Retina (tissue), 1 donor: ENCODE results near the gene SCUBE1.
A peak's percentile ranks its signal among the peaks of the same experiment; 100 is the strongest.

Experiments
- DNase-seq: peaks from one replicate; pipeline ENCODE4 v3.0.0-alpha.2; 2016

Gene SCUBE1

DNA sequence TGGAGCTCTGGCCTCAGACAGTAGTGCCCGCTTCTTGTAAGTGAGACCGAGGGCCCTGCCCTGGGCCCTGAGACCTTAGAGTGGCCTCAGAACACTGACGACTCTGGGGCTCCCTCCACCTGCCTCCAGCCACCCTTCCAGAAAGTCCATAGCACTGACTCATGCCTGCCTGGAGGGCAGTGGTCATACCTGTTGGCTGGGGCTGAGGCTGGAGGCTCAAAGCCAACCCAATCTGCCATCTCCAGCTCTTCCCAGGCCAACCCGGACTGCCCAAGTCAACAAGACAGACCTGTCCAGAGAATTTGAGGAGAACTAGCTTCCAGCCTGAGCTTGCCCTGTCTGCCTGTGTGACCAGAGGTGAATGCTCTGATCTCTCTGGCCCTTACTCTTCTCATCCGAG is 89.3 kb downstream of the SCUBE1 start:
- DNase-seq: no peak

DNA sequence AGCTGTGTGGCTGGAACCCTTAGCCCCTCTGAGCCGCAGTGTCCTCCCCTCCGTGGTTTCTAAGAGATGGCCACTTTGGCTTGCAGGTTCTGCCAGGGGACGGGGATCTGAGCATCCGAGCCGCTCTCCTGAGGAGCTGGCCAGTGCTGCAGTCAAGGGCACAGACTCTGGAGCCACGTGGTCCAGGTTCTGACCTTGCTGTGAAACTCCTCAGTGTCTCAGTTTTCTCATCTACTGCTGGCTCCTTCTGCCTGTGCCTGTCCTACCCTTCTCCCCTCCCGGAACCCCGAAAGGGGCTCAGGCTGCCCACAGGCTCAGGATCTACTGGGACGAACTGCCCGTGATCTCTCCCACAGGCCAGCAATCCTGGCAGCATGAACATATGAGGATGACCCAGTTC is 90.9 kb downstream of the SCUBE1 start:
- DNase-seq: no peak

DNA sequence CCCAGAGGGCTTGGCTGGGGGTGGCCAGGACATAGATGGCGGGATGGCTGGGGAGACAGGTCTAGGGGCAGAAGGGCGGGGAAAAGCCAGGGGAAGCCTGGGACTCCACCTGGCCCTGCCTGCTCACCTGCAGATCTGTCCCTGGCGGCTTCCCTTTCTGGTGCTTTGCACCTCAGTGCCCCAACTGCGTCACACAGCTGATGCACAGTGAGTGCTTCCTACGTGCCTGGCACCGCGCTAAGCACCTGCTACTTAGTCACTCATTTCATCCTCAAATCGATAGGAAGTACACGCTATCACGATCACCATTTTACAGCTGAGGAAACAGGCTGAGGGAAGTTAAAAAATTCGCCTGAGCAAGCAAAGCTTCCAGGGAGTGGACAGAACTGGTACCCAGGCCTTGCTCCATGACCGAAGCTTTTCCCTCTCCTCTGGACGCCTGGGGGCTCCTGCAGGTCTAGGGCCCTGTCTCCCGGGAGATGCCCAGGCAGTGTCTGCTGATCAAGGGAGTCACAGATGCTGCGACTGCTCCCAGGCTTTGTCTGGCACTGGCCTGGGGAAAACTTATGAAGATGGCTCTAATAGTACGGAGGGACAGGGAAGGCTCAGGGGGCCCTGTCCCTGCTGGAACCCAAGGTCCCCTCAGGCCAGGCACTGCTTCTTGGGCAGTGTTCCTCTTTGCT is 93.2 kb downstream of the SCUBE1 start:
- DNase-seq: no peak

DNA sequence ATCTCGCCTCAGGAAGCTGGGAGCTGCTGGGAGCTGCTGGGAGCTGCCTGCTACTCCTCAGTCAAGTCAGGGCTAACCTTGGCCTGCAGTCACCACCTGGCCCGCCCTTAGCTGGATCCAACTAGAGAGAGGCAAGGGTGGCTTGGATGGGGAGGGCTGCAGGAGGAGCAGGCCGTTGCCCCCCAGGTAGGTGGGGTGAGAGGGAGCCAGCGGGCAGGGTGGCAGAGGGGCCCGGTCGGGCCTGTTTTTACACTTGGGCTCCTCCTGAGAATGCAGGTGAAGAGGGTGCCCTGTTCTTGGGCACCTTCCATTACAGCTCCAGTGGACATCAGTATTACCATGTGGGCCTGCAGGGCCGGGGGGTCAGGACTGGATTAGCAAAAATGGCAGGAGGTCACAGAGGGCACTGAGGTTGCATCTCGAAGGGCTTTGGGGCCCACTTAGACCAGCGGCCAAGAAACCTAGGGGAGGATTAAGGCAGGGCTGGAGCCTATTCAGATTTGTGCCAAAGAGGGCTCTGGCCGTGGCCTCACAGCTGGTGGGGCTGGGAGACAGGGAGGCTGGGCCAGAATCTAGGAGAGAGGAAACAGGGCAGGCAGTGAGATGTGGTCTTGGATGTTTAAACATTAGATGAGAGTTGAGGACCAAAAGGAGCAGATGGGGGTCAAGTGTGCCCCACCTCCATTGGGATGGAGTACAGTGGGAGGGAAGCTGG is 95.5 kb downstream of the SCUBE1 start:
- no peak for DNase-seq

DNA sequence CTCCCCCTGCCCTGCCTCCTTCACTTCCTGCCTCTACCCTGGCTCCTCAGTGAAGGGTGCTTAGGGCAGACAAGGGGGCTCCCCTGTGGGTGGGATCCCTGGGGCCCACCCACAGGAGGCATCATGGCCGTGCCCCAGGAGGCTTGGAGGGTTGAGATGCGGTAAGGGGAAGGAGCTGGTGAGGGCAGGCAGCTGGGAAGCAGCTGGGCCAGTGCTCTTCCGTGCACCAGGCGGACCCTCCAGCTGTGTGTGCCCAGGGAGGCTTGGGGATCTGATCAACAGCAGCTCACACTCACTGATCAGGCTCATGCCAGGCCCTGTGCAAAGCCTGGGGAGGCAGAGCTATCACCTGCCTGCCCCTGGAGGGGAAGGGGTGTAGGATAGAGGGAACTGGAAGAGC is 97.0 kb downstream of the SCUBE1 start:
- no peak for DNase-seq

DNA sequence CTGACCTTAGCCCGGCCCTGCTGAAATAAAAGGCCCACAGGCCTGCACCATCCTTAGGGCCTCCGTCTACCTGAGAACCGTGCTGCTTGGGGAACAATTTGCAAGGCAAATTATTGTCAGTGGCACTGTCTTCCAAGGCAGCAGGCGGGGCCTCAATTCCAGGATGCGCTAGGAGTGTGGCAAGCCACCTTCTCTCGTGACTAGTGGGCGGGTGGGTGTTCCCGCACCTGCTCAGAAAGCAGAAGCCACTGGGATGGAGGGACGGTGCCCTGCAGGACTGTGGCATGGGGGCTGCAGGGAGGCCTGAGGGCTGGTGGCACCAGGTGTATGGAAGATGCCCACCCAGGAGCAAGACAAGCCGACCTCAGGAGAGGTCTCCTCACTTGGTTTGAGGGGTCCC is 97.5 kb downstream of the SCUBE1 start:
- no peak for DNase-seq

DNA sequence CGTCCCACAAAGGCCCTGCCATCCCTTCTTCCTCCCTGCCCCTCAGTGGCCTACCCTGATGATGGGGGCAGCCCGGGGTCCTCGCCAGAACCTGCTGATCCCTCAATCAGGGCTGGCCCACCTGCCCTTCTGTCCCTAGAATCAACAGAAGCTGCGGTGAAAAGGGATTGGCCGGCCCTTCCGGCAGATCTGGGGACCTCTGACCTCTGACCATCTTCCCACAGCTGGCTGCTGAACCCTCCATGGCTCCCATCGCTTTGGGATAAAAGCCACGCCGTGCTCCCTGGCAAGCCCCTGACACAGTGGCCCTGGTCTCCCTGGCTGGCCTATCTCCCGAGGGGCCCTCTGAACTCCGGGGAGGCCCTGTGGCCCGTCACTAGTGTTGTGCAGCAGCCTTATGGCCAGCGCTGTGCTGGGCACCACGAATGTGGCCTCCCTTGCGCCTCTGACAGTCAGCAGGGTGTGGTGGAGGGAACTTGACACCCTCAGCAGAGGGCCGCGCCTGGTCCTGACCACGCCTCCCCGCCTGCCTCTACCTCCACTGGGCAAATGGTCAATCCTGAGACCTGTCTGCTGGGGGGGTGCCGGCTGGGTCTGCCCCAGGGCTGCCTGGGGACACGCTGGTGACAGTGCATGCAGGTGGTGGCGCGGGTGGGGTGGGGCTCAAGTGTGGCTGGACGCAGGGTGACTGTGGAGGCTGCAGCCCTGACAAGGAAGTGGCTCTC is 98.2 kb downstream of the SCUBE1 start:
- DNase-seq: no peak

DNA sequence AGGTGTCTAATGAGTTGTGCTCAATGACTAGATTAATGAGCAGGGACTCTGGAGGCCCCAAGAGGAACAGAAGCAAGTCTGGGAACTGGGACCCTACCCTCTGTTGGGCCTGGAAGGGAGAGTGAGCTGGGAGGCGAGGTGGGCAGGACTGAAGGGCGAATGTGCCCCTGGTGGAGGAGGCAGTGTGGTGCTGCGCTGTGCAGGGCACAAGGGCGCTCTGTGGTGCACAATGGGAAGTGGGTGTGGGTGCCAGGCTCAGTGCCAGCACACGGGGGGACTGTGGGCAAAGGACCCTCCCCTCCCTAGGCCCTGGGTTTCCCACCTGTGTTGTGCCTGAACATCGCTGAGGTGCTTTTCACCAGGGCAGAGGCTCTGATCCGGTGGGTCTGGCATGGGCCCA is 98.8 kb downstream of the SCUBE1 start:
- no peak for DNase-seq

DNA sequence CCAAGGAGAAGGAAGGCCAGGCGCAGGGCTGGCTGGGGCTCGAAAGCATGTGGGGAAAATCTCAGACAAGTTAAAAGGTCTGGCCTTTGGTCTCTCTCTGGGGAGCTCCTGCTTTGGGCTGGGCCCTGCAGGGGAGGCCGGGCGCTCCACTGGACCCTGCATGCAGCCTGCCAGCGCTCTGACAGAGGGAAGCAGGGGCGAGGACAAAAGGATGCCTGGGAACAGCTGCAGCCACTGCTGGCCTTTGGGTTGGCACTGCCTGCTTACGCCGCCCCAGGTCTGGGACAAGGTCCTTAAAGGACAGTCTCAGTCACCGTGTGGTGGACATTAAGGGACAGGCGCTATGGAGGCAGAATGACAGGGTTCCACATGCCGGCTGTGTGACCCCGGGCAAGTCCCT is 99.8 kb downstream of the SCUBE1 start:
- no peak for DNase-seq

DNA sequence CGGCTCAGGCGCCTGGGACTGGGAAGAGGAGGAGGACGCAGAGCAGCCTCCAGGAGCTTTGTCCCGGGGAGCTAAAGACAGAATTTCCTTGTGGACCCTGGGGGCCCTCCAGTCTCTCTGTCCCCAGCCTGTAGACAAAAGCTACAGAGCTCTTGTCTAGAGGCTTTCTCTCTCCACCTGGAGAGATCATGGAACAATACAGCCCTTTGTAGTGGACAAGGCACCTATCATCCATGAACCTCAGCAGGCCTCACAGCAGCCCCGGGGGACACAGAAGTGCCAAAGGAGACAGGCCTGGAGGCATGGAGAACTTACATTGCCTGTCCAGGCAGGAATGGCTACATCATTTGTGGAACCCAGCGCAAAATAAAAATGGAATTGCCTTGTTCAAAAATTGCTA is 100.5 kb downstream of the SCUBE1 start:
- DNase-seq: no peak

DNA sequence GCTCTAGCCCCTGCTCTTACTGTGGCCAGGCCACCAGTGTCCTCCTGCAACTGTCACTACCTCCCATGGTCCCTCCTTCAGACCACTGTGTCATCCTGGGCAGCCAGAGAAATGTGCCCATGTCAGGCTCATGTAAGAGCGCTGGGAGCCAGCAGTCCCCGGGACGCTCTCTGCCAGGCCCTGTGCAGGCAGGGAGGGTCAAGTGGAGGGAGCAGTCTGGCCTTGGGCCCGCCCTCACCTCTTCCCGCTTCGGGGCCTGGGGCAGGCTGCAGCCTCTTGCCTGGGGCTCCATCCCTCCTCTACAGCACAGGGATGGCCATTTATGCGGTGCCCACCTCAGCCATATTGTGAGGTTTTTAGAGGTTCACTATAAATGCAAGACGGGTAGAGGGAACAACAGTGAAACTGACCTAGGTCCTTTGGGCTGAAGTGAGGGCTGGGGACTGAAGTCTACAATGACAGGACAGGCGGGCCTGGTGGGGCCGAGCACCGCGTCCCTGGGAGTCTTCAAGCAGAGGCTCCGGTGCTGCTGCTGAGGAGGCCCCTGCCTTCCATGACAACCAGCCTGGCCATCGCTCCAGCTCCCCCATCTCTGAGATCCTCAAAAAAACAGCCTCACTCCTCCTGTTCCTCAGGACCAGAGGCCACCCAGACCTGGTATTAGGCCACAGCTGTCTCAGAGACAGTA is 101.3 kb downstream of the SCUBE1 start:
- no peak for DNase-seq

DNA sequence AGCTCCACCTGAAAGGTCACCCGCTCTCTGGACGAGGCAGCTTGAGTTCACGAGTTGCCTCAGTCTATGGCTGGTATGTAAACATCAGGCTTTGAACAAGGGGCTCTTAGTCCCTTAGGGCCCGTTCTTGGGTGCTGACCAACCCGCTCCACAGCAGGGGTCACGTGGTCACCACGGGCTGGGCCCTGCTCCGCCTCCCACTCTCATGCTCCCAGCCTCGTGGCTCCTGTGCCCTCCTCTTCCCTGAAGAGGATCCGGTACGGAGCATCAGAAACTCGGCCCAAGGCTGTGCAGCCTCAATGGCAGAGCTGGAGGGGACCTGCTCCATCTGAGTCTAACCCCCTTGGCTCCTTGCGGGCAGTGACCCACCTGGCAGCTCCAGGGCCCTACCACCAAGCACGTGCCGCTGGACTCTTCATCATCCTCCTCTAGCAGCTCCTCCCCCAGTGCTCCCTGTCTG is 102.0 kb downstream of the SCUBE1 start:
- DNase-seq: no peak

DNA sequence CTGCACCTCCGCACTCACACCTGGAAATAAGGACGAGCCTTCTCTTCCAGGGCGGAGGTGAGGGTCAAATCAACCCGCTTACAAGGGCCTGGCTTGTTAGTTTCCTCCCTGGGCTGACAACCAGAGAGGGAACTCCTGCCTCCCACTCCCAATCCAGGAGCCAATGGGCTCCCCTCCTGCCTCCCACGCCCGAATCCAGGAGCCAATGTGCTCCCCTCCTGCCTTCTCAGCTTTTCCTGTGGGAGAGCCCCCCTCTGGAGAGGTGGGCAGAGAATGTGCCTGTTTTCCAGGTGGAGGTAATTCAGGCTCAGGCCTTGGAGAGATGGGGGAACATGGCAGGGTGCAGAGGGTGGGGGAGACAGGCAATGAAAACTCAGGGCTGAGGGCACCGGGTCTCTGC is 102.6 kb downstream of the SCUBE1 start:
- DNase-seq: no peak

DNA sequence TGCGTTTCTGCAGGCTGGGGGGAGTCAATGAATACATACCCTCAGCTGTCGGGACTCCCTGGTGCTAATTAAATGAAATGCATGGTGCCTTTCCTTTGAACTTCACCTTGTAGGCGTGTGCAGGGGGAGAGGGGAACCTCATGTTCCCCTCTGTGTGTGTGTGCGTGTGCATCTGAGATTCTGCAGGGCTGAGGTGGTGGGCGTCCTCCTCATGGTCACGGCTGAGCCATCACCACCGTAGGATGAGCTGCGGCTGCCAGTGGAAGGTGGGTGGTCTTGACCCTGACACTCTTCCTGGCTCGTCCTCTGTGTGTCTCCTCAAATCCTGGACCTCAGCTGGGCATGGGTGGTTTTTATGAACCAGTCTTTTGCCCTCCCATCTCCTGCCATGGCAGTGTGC is 103.2 kb downstream of the SCUBE1 start:
- no peak for DNase-seq

DNA sequence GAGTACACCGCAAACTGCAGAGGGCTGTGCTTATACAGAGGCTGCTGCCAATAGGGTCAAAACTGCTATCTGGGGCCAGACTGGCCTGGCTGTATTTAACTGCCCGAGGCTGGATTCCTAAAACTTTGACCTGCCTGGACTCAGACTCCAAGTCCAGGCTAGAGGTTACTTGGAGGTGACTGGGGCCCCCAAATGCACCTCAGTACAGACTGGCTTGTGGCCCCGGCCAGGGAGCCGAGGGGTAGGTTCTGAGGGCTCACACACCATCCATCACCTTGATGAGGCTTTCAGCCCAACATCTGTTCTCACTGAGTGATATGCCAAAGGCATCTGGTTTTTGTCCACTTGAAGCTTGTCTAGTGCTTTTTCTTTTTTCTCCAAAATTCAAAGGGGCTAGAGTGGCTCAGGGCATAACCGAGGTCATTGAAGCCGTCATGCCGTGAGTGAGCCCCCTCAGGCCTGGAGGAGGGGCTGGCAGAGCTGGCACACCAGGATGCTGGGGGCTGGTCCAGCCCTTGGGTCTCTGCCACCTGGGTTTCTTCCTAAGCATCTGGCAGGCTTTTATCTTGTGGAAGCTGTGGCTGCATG is 103.9 kb downstream of the SCUBE1 start:
- DNase-seq: no peak

DNA sequence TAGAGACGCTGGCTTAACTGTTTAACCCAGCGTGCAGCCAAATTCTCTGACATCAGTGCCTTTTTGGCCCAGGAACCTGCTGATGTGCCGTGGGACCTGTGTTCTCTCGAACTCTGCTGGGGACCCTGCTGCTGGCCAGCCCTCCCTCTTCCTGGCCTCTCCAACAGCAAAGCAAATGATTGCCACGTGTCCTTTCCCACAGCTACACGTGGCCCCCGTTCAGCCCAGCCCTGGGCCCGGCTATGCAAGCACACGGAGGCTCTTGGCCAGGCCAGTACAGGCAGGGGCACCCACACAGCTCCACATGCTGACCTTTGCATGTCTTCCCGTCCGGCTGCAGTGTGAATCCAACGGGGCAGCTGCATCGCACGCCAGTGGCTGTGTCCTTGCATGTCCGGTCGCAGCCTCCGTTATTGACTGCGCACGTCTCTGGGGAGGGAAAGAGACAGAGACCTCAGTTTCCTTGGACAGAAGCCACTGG is 104.6 kb downstream of the SCUBE1 start:
- DNase-seq: no peak

DNA sequence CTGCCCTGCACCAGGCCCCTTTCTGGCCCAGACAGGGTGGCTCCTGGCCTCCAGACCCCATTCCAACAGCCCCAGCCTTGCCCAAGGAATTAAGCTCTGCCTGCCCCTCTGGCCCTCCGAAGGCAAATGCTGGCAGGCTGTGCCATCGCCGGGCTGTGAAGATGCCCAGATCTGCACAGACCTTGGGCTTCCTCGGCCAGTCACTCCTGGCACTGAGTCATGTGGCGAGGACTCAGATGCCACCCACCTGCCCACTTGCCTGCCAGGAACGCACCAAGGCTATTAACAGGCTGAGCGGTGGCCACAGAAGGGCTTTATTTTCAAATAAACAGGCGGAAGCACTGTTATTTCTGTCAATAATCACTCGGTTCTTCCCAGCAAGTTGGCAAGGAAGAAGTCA is 105.9 kb downstream of the SCUBE1 start:
- no peak for DNase-seq

DNA sequence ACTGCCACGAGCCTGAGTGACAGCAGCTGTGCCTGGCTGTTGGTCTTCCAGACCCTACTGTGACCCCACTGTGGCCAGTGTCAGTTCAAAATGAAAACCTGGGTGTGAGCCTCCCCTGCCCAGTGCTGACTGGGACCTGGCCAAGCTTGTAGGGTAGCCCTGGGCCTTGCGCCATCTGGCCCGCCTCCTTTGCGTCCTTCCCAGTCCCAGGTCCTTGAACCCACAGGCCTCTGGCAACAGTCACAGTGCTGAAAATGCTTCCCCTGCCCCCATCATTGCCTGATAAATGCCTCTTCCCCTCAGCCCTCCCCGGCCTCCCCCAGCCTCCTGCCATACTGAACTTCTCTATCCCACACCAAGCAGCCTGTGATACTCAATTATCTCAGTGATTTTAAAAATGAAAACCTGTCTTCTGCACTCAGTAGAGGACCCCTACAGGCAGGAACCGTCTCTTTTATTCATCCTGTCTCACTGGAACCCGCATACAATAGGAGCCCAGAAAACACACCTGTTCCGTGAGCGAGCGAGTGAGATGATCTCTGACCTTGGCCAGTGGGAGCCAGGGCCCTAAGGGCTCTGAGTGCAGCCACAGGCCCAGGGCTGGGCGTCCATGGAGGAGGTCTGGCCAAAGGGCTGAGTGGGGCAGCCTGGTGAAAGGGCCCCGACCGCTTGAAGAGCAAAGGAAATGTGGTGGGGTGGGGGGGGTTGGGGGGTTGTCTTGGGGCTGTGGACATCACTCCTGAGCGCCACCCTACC is 106.6 kb downstream of the SCUBE1 start:
- DNase-seq: no peak

DNA sequence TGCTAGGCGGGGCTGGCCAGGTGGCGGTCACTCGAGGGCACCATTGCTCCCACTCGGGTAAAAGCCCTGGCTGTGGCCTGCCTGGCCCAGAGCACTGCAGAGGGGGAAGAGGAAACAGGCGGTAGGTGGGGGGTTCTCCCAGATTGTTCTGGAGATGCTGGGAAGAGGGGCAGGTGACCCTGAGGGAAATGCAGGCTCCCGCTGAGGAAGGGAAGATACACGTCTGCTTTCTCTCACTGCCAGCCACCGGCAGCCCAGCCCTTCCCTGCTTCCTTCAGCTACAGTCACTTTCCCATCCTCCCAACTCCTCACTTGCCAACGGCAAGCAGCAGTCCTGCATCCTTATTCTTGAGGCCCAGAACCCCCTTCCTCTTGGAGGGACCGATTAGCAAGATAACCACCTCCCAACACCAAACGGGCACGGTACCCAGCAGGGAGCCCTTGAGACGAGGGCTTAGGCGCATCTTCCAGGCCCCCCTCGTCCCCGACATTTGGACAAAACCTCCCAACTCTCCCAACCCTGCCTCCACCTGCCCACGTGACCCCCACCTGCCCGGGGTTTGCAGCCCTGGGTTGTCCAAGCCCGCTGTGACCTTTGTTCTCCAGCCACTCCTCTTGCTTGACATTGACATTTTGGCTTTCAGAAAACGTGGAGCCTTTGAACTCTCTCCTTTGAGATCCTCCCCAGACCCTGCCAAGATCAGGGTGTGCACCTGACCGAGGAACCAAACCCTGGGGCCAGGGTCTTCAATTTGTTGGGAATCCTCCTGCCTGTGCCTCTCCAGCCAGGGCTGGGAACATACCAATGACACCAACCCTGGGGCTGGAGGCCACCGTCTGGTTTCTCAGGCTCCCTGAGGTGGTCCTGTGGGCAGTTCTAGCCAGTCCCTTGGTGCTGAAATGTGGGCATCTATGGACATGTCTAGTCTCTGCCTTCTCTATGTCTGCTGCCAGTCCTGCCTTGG is 107.4 kb downstream of the SCUBE1 start:
- DNase-seq: no peak

DNA sequence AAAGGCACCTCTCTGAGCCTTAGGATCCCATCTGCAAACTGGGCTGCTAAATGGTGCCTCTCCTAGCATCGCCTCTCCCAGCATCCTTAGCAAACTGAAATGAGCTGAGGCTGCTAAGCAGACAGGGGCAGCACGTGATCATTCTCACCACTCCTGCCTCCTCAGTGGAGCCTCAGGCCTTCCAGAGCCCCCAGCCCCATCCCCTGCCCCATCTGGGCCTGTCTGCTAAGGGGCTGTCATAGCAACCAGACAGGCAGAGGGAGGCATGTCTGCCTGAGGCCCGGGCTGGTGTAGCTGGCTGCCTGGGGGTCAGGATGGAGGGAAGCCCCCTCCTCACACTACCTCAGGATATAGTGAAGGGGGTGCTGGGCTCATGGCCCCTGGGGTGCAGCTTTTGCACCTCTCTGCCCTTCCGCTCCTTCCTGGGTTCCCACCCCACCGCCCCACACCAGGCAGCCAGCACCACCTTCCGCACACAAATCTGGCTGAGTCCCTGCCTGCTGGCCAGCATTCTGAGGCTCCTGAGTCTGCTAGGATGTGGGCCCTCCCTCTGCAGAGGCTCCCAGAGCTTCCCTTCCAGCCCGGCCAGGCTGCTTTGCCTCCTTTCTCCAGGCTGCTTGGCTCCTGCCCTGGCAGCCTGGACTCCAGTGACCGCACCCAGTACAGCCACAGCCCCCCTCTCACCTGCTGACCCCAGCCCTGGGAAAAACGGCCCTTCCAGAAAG is 108.7 kb downstream of the SCUBE1 start:
- DNase-seq: peak; percentile 57
